ENCODE results near the gene DLL4.

The DLL4 gene

GRCh38 chr15:40955930-40956540 lies 26.9 kb downstream of the DLL4 start:
- peak overlapping the region; percentile 91 for H3K4me3 ChIP-seq (ENCODE audit: low read depth, low read length)
- no peak for TF ChIP-seq CTCF (IDR thresholded peaks at IDR 0.05; ENCODE audit: low read depth, low read length)

- H3K4me3 ChIP-seq (ENCODE audit: low read depth, low read length): peak overlapping the region; percentile 91
- no peak for TF ChIP-seq CTCF (IDR thresholded peaks at IDR 0.05; ENCODE audit: low read depth, low read length)
These were observed 27.4 kb downstream of the DLL4 start for GRCh38 chr15:40956541-40956982.

DNA sequence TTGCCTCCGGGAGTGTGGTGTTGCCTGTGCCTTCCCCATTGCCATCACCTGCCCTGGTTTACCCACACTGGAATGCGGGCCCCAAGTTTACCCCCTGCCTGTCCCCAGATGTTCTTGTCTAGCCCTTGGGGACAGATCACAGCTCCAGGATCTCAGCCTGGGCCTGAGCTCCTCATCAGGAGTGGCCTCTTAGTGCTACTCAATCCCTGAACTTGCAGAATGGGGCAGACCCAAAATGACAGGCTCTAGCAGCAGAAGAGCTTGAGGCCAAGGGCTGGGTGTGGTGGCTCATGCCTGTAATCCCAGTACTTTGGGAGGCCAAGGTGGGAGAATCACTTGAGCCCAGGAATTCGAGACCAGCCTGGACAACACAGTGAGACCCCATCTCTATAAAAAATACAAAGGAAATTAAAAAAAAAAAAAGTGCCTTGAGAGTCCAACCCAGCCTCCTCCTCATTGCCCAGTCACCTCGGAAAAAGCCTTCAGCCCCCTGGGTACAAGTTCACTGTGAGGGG lies 28.0 kb downstream of the DLL4 start:
- H3K4me3 ChIP-seq (ENCODE audit: low read depth, low read length): peak overlapping the region; percentile 91
- no peak for TF ChIP-seq CTCF (IDR thresholded peaks at IDR 0.05; ENCODE audit: low read depth, low read length)

GRCh38 chr15:40957581-40958051 lies 28.5 kb downstream of the DLL4 start:
- TF ChIP-seq CTCF (IDR thresholded peaks at IDR 0.05; ENCODE audit: low read depth, low read length): no peak
- H3K4me3 ChIP-seq (ENCODE audit: low read depth, low read length): no peak overlapping the region

DNA sequence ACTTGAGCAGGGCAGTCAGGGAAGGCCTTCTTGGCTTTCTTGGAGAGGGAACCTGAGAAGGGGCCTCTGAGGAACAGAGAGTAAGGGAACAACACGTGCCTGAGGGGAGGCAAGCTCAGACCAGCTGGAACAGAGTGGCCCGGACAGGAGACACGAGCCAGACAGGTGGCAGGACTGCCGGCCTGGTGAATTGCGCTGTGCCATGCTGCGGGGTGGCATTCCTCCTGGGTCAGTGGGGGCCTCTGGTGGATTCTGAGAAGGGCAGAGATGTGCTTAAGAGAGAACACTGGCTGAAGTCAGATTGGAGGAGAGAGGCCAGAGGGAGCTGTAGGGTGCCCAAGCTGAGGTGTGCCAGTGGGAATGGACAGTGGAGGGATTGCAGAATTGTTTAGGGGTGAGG lies 29.0 kb downstream of the DLL4 start:
- H3K4me3 ChIP-seq (ENCODE audit: low read depth, low read length): no peak overlapping the region
- TF ChIP-seq CTCF (IDR thresholded peaks at IDR 0.05; ENCODE audit: low read depth, low read length): no peak

- no peak for TF ChIP-seq CTCF (IDR thresholded peaks at IDR 0.05; ENCODE audit: low read depth, low read length)
- H3K4me3 ChIP-seq (ENCODE audit: low read depth, low read length): no peak overlapping the region
These were observed 29.6 kb downstream of the DLL4 start for GRCh38 chr15:40958723-40959122.

DNA sequence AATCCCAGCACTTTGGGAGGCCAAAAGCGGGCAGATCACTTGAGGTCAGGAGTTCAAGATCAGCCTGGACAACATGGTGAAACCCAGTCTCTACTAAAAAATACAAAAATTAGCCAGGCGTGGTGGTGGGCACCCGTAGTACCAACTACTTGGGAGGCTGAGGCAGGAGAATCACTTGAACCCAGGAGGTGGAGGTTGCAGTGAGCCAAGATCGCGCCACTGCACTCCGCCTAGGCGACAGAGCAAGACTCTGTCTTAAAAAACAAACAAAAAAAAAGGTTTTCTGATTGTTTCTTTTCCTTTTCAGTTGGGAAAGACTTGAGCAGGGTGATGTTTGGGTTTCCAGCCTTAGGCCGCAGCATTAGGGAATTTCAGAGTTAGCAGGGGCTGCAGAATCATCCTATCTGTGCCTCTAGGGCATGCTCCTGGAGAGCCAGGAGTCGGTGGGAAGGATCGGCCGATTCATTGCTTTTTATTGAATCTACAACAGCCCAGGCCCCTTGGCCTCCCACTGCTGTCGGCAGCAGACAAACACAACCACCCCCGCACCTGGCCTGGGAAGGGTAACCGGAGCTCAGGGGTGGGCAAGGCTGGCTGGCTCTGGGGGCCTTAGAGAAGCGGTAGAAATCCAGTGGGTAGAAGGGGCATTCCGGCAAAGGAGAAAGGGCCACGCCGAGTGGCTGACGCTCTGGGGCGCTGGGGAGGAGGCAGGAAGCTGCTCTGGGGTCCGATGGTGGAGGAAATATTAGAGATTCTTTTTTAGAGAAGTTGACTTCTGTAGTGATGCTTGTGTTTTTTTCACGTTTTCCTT lies 30.4 kb downstream of the DLL4 start:
- no peak overlapping the region for H3K4me3 ChIP-seq (ENCODE audit: low read depth, low read length)
- no peak for TF ChIP-seq CTCF (IDR thresholded peaks at IDR 0.05; ENCODE audit: low read depth, low read length)

All from WI38 (cell line).